Fibroblast of pulmonary artery (primary cell): Measurements from ENCODE around the gene RALGPS1.

Source experiments
- DNase-seq: peaks from one replicate; pipeline ENCODE4 v3.0.0-alpha.2; 2010; ENCODE audit warnings: low read depth
- H3K4me3 ChIP-seq: replicated peaks from 2 replicates; pipeline ENCODE4 v1.5.1; 2011; ENCODE audit warnings: low read depth, mild to moderate bottlenecking, control low read depth, low read length, moderate library complexity
- CTCF ChIP-seq: IDR thresholded peaks from 2 replicates; pipeline ENCODE4 v1.5.1; 2011; ENCODE audit warnings: mild to moderate bottlenecking, control low read depth, low read length, inconsistent platforms; ENCODE audit errors: missing control alignments

RALGPS1 gene

GRCh38 chr9:127059765-127060361 is 145.3 kb downstream of the RALGPS1 start:
- no peak for DNase-seq
- TF ChIP-seq CTCF: no peak
- no peak overlapping the region for H3K4me3 ChIP-seq

DNA sequence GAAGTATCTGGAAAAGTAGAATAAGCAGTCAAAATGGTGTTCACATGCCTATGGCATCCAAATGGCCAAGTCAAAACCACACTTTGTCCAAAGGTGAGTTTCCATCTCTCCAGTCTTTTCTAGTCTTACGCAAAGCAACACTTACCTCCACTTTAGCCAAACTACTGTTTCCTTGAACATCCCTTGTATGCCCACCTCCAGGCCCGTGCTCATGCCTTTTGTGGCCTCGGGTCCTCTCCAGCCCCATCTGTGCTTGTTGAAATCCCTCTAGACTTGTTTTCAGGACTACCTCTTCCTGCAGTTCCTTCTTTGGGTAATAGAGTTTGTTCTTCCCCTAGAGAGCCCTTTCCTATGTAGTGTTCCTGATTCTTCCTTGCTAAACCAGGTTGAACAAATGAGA is 146.8 kb downstream of the RALGPS1 start:
- no peak for DNase-seq
- H3K4me3 ChIP-seq: no peak overlapping the region
- TF ChIP-seq CTCF: no peak

- no peak for TF ChIP-seq CTCF
- no peak overlapping the region for H3K4me3 ChIP-seq
- DNase-seq: no peak
Measured at GRCh38 chr9:127064335-127064734, 149.8 kb downstream of the RALGPS1 start.

DNA sequence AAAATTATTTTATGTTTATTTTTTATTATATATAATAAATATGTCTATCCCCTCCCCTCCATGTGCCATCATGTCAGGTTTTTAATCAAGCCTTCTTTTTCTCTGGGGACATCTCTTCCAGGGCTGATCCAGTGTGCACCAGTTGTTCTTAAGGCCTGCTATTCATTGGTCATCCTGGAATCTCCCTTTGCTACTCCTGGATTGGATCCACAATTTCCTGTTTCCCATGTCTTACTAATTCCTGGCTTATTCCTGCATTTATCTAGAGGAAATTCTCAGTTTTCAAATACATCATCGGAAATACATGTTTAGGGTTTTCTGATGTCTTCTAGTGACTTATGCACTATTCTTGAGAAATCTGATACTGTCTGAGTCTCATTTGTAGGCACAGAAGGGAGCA is 151.0 kb downstream of the RALGPS1 start:
- DNase-seq: peak; percentile 97
- H3K4me3 ChIP-seq: no peak overlapping the region
- no peak for TF ChIP-seq CTCF

- no peak for TF ChIP-seq CTCF
- peak; percentile 72 for DNase-seq
- no peak overlapping the region for H3K4me3 ChIP-seq
Measured at GRCh38 chr9:127066060-127066850, 151.7 kb downstream of the RALGPS1 start.

DNA sequence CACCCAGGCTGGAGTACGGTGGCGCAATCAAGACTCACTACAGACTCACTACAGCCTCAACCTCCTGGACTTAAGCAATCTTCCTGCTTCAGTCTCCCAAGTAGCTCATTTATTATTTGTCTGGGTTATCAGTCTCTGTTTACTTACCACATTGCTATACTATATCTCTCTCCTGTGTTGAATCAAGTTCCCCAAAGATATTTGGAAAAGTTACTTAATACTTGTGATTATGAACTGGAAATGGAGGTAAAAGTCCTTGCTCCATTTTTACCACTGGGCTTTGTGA is 152.2 kb downstream of the RALGPS1 start:
- DNase-seq: peak; percentile 89
- no peak overlapping the region for H3K4me3 ChIP-seq
- TF ChIP-seq CTCF: no peak
